Measurements from ENCODE around the gene NAMPT.

DNA sequence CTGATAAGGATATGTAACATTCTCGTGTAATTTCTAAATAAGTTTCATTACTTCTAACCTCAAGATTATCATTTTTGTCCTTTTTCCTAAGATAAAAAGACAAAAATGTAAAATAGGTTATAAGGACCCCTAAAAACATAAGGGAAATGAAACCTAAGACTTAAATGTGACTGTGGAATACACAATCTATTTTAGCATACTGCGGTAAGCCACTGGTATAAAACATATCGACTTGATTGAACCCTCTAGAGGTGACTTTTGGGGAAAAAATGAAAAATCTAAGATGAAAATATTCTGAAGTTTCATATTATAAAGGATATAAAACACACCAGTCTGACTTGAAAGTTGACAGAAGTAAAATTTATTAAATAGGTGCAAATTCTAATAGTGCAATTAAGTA, 1.9 kb downstream of the NAMPT start:
- TF ChIP-seq POLR2AphosphoS5 (IDR thresholded peaks at IDR 0.05; ENCODE audit: borderline replicate concordance, low read depth, low read length) (no peak), EZH2 (IDR thresholded peaks at IDR 0.05) (no peak), FOXP2 (optimal IDR thresholded peaks at IDR 0.05; ENCODE audit: control extremely low read depth, extremely low read length, insufficient read depth) (no peak)

Data from SK-N-MC (cell line).